Measurements from ENCODE around the gene SMARCB1.

SMARCB1 gene

GRCh38 chr22:23803001-23803819 is 16.4 kb downstream of the SMARCB1 start:
- no peak for DNase-seq (ENCODE audit: low spot score)

- DNase-seq (ENCODE audit: low spot score): no peak
These were observed 18.1 kb downstream of the SMARCB1 start for GRCh38 chr22:23804781-23805291.

- DNase-seq (ENCODE audit: low spot score): no peak
These were observed 20.1 kb downstream of the SMARCB1 start for GRCh38 chr22:23806837-23807236.

- no peak for DNase-seq (ENCODE audit: low spot score)
These were observed 25.6 kb downstream of the SMARCB1 start for GRCh38 chr22:23812378-23812777.

GRCh38 chr22:23815541-23816155 is 28.9 kb downstream of the SMARCB1 start:
- DNase-seq (ENCODE audit: low spot score): no peak

GRCh38 chr22:23816156-23816976 is 29.6 kb downstream of the SMARCB1 start:
- DNase-seq (ENCODE audit: low spot score): no peak

GRCh38 chr22:23817146-23817545 is 30.4 kb downstream of the SMARCB1 start:
- no peak for DNase-seq (ENCODE audit: low spot score)

- no peak for DNase-seq (ENCODE audit: low spot score)
These were observed 31.8 kb downstream of the SMARCB1 start for GRCh38 chr22:23818541-23818940.

GRCh38 chr22:23820748-23821211 is 34.0 kb downstream of the SMARCB1 start:
- DNase-seq (ENCODE audit: low spot score): no peak

- DNase-seq (ENCODE audit: low spot score): no peak
These were observed 35.4 kb downstream of the SMARCB1 start for GRCh38 chr22:23822101-23822671.

GRCh38 chr22:23823331-23823791 is 36.6 kb downstream of the SMARCB1 start:
- no peak for DNase-seq (ENCODE audit: low spot score)

- no peak for DNase-seq (ENCODE audit: low spot score)
These were observed 37.9 kb downstream of the SMARCB1 start for GRCh38 chr22:23824476-23825245.

GRCh38 chr22:23825246-23825905 is 38.6 kb downstream of the SMARCB1 start:
- DNase-seq (ENCODE audit: low spot score): no peak

GRCh38 chr22:23826510-23827350 is 40.0 kb downstream of the SMARCB1 start:
- DNase-seq (ENCODE audit: low spot score): no peak

GRCh38 chr22:23827351-23827995 is 40.7 kb downstream of the SMARCB1 start:
- no peak for DNase-seq (ENCODE audit: low spot score)

- no peak for DNase-seq (ENCODE audit: low spot score)
These were observed 42.3 kb downstream of the SMARCB1 start for GRCh38 chr22:23828800-23829680.

- DNase-seq (ENCODE audit: low spot score): no peak
These were observed 43.1 kb downstream of the SMARCB1 start for GRCh38 chr22:23829845-23830372.

- DNase-seq (ENCODE audit: low spot score): no peak
These were observed 44.5 kb downstream of the SMARCB1 start for GRCh38 chr22:23831261-23831660.
